CD14-positive monocyte (primary cell): ENCODE measurements around the gene EGFLAM. TPM values are rescaled to one million over a fixed set of nuclear protein-coding genes. Genes with fewer than 3 reads are reported as not detected.

ENCODE experiments used
- DNase-seq, 3 donors: peaks; one replicate each; pipeline ENCODE4 v3.0.0-alpha.2; 2011 to 2022
- H2AFZ ChIP-seq: 2 replicates; pipeline ENCODE4 v1.6.0; 2012; ENCODE audit warnings: mild to moderate bottlenecking, low read depth, low read length, inconsistent platforms; ENCODE audit not compliant: insufficient read depth, poor library complexity, severe bottlenecking
- H3K27ac ChIP-seq, 2 donors: 1 replicate in 1 of 2; 2 replicates in 1 of 2; pipeline ENCODE4 v1.5.1; 2012 to 2013; ENCODE audit warnings: low read length in 2 of 2, control low read depth in 1 of 2, inconsistent platforms in 1 of 2, low read depth in 1 of 2, mild to moderate bottlenecking in 1 of 2
- H3K27me3 ChIP-seq, 2 donors: one replicate each; pipeline versions ENCODE4 v1.6.0 to v1.6.1; 2011 to 2013; ENCODE audit warnings: low read length in 2 of 2; ENCODE audit not compliant: control insufficient read depth in 2 of 2, insufficient read depth in 2 of 2
- H3K36me3 ChIP-seq, 2 donors: replicated peaks in 1 of 2; 1 replicate in 1 of 2; 2 replicates in 1 of 2; pipeline versions ENCODE4 v1.5.1 to v1.6.1; 2012 to 2013; ENCODE audit warnings: low read length in 2 of 2, control low read depth in 1 of 2, inconsistent platforms in 1 of 2, mild to moderate bottlenecking in 1 of 2; ENCODE audit not compliant: insufficient read depth in 2 of 2, control insufficient read depth in 1 of 2
- H3K4me1 ChIP-seq, 2 donors: 1 replicate in 1 of 2; 2 replicates in 1 of 2; pipeline versions ENCODE4 v1.5.1 to v1.6.1; 2012 to 2013; ENCODE audit warnings: low read length in 2 of 2, control low read depth in 1 of 2, inconsistent platforms in 1 of 2, mild to moderate bottlenecking in 1 of 2, moderate library complexity in 1 of 2; ENCODE audit not compliant: insufficient read depth in 2 of 2, control insufficient read depth in 1 of 2
- H3K4me2 ChIP-seq: replicated peaks from 2 replicates; pipeline ENCODE3; 2012; ENCODE audit warnings: low read length, moderate library complexity, mild to moderate bottlenecking; ENCODE audit not compliant: poor library complexity, severe bottlenecking; ENCODE audit errors: extremely low read depth
- H3K4me3 ChIP-seq, 3 experiments: fragments of 200-600 bp in 1 of 3; sonication (generic) in 1 of 3; replicated peaks in 1 of 3; 1 replicate in 2 of 3; 2 replicates in 1 of 3; pipeline ENCODE4 v1.5.1; 2011 to 2013; ENCODE audit warnings: low read length in 3 of 3, mild to moderate bottlenecking in 3 of 3, control low read depth in 2 of 3, low read depth in 2 of 3, inconsistent platforms in 1 of 3, moderate library complexity in 1 of 3
- H3K79me2 ChIP-seq: 2 replicates; pipeline ENCODE4 v1.6.0; 2012; ENCODE audit warnings: mild to moderate bottlenecking, control low read depth, inconsistent platforms, low read length, moderate library complexity; ENCODE audit not compliant: insufficient read depth
- H3K9ac ChIP-seq: 2 replicates; pipeline ENCODE4 v1.6.0; 2017; ENCODE audit warnings: low read length, mild to moderate bottlenecking; ENCODE audit not compliant: insufficient read depth, poor library complexity, severe bottlenecking
- H3K9me3 ChIP-seq, 2 donors: replicated peaks in 1 of 2; 1 replicate in 1 of 2; 2 replicates in 1 of 2; pipeline versions ENCODE4 v1.5.1 to v1.6.1; 2012 to 2013; ENCODE audit warnings: low read length in 2 of 2, control low read depth in 1 of 2; ENCODE audit not compliant: control insufficient read depth in 1 of 2, insufficient read depth in 1 of 2
- H4K20me1 ChIP-seq: 2 replicates; pipeline ENCODE4 v1.6.0; 2012; ENCODE audit warnings: mild to moderate bottlenecking, low read length, control low read depth, moderate library complexity; ENCODE audit not compliant: insufficient read depth
- H3K27ac Mint-ChIP-seq, 7 donors: one replicate each; pipeline ENCODE4 v1.8.0; 2020; ENCODE audit warnings: mild to moderate bottlenecking in 7 of 7, mixed read lengths in 7 of 7, moderate library complexity in 6 of 7, inconsistent platforms in 2 of 7
- H3K27me3 Mint-ChIP-seq, 3 donors: one replicate each; pipeline ENCODE4 v1.8.0; 2021 to 2022; ENCODE audit warnings: low read depth in 3 of 3, mild to moderate bottlenecking in 3 of 3, mixed read lengths in 3 of 3, moderate library complexity in 3 of 3, inconsistent platforms in 1 of 3
- H3K36me3 Mint-ChIP-seq, 2 donors: one replicate each; pipeline ENCODE4 v1.8.0; 2020; ENCODE audit warnings: mixed read lengths in 2 of 2, inconsistent platforms in 1 of 2, mild to moderate bottlenecking in 1 of 2
- H3K4me1 Mint-ChIP-seq: one replicate; pipeline ENCODE4 v1.8.0; 2020; ENCODE audit warnings: mild to moderate bottlenecking, mixed read lengths
- H3K4me3 Mint-ChIP-seq, 2 donors: one replicate each; pipeline ENCODE4 v1.8.0; 2020; ENCODE audit warnings: mild to moderate bottlenecking in 2 of 2, mixed read lengths in 2 of 2, moderate library complexity in 1 of 2
- H3K9me3 Mint-ChIP-seq, 7 donors: one replicate each; pipeline ENCODE4 v1.8.0; 2020 to 2022; ENCODE audit warnings: mixed read lengths in 7 of 7, mild to moderate bottlenecking in 6 of 7, moderate library complexity in 6 of 7, inconsistent platforms in 2 of 7
- WGBS: methylation state at CpG from one replicate; pipeline ENCODE4 v1.1.5; 2013; ENCODE audit warnings: missing lambda C conversion rate; ENCODE audit not compliant: insufficient coverage; 5-methylcytosine and 5-hydroxymethylcytosine counted together
- intact Hi-C, 2 donors: fragments of 100-400 bp; cut with micrococcal nuclease; formaldehyde crosslinking; loops; one replicate each; pipeline versions ENCODE4 v1.15.0 to v1.15.1; 2023
- polyA plus RNA-seq, 3 donors: library from polyadenylated mRNA; depleted of rRNA in 1 of 3; unstranded in 2 of 3; stranded (reverse) in 1 of 3; fragments of 300-500 nt in 2 of 3; fragments of >200 nt in 1 of 3; fragmentation: Illumina TruSeq in 2 of 3; gene quantifications; 1 replicate in 2 of 3; 2 replicates in 1 of 3; pipeline ENCODE4 v1.2.3, GENCODE V29; 2012 to 2021
- TF ChIP-seq, protein P1 (sequence below): fragments of 200-600 bp; IDR thresholded peaks from one replicate; pipeline ENCODE4 v1.8.0; 2022; ENCODE audit warnings: antibody characterized with exemption, mild to moderate bottlenecking

The EGFLAM gene
- polyA plus RNA-seq, 3 donors = not detected

DNA sequence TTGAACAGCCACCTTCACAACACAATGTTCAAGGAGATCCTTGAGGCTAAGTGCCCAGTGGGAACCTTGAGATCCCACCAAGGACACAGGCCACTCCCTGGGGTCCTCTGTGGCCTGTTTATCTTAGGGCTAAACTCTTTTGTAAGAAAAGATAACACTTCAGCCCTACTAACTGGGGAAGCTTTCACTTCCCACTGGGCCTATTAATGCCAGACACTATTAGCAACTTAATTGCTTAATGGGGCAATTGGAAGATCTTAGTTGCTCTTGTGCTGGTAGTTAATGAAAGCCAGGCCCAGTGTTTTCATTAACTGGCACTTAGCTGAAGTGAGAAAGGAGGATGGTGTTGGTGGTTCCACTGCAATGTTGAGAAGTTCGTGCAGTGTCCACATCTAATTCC lies 117.1 kb downstream of the EGFLAM start:
- H3K4me3 Mint-ChIP-seq = no peak overlapping the region
- Histone ChIP-seq H4K20me1 (no peaks in the 10 kb centered on the region), H3K9ac (no peak overlapping the region), H3K4me3 (no peak overlapping the region), H3K4me1 (no peaks in the 10 kb centered on the region), H3K27me3 (peaks cover 17 to 19% of the 10 kb centered on the region in 2 donors), H2AFZ (no peak overlapping the region), H3K79me2 (no peaks in the 10 kb centered on the region), H3K9me3 (no peaks in the 10 kb centered on the region), H3K36me3 (no peaks in the 10 kb centered on the region), H3K27ac (no peak overlapping the region), H3K4me2 (no peak overlapping the region)
- H3K9me3 Mint-ChIP-seq = peaks cover 0 to 2% (median 0%) of the 10 kb centered on the region in 7 donors
- H3K36me3 Mint-ChIP-seq = no peaks in the 10 kb centered on the region
- intact Hi-C loops = no loop called here
- H3K4me1 Mint-ChIP-seq = no peaks in the 10 kb centered on the region
- DNase-seq = no peak
- no peak overlapping the region for H3K27ac Mint-ChIP-seq
- no CpG with 5 or more reads among the region's 1 CpG for WGBS
- peaks cover 23 to 30% (median 25%) of the 10 kb centered on the region in 3 donors for H3K27me3 Mint-ChIP-seq
- TF ChIP-seq, protein P1, sequence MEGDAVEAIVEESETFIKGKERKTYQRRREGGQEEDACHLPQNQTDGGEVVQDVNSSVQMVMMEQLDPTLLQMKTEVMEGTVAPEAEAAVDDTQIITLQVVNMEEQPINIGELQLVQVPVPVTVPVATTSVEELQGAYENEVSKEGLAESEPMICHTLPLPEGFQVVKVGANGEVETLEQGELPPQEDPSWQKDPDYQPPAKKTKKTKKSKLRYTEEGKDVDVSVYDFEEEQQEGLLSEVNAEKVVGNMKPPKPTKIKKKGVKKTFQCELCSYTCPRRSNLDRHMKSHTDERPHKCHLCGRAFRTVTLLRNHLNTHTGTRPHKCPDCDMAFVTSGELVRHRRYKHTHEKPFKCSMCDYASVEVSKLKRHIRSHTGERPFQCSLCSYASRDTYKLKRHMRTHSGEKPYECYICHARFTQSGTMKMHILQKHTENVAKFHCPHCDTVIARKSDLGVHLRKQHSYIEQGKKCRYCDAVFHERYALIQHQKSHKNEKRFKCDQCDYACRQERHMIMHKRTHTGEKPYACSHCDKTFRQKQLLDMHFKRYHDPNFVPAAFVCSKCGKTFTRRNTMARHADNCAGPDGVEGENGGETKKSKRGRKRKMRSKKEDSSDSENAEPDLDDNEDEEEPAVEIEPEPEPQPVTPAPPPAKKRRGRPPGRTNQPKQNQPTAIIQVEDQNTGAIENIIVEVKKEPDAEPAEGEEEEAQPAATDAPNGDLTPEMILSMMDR = no peak

DNA sequence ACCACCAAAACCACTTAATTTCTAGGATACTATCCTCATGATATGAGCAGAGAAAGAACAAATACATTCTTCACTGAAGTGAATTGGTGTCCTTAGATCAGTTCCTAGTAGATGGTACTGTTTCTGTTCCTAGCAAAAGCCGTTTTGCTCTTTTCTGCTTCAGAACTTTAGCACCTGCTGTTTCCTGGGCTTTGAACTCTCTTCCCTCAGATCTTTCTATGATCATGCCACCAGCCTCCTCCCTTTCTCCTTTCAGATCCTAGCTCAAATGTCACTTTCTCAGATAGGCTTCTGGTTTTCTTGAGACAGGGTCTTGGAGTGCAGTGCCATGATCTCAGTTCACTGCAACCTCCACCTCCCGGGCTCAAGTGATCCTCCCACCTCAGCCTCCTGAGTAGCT lies 118.0 kb downstream of the EGFLAM start:
- no peaks in the 10 kb centered on the region for H3K4me1 Mint-ChIP-seq
- intact Hi-C loops = no loop called here

More for the DNA sequence above, 118.0 kb downstream of the EGFLAM start:
- Histone ChIP-seq H3K4me1 (no peaks in the 10 kb centered on the region), H3K4me2 (no peak overlapping the region), H3K27me3 (peaks cover 19 to 21% of the 10 kb centered on the region in 2 donors), H4K20me1 (no peaks in the 10 kb centered on the region), H3K4me3 (no peak overlapping the region), H3K27ac (no peak overlapping the region), H3K79me2 (no peaks in the 10 kb centered on the region), H3K9me3 (no peaks in the 10 kb centered on the region), H2AFZ (no peak overlapping the region), H3K9ac (no peak overlapping the region), H3K36me3 (no peaks in the 10 kb centered on the region)
- Mint-ChIP-seq H3K27me3 (peaks cover 24 to 32% (median 27%) of the 10 kb centered on the region in 3 donors), H3K36me3 (no peaks in the 10 kb centered on the region), H3K9me3 (peaks cover 0 to 2% (median 0%) of the 10 kb centered on the region in 7 donors), H3K27ac (no peak overlapping the region), H3K4me3 (no peak overlapping the region)
- no peak for DNase-seq
- WGBS = 100% methylated on average over 1 of the region's 2 CpGs
- TF ChIP-seq, protein P1 = no peak
